ENCODE results near the gene DCST2.

DCST2 gene

DNA sequence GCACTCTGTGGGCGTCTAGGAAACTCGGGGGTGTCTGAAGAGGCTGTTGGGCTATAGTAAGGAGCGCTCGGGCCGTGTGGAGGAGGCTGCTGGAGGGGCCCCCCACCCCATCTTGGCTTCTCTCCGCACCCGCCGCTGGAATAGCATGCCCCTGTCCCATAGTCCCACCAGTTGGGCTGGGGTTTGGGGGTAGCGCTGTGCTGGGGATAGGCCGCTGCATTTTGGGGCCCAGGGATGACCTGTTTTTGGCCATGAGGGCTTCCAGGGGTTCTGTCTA is 45.6 kb upstream of the DCST2 start:
- Histone ChIP-seq H3K79me2 (ENCODE audit: insufficient read depth, low read length) (no peaks in the 10 kb centered on the region), H3K9ac (ENCODE audit: low read length) (peak overlapping the region; percentile 29), H3K27ac (ENCODE audit: low read depth, low read length) (no peak overlapping the region), H3K9me3 (ENCODE audit: insufficient read depth, low read length) (no peaks in the 10 kb centered on the region), H3K4me3 (ENCODE audit: insufficient read depth, low read length, poor library complexity, severe bottlenecking) (peak overlapping the region; percentile 44), H3K9me2 (replicated peaks; ENCODE audit: insufficient read depth, low read length) (no peaks in the 10 kb centered on the region), H3K4me2 (ENCODE audit: low read depth, low read length, poor library complexity, severe bottlenecking) (peak overlapping the region; percentile 73), H3K27me3 (ENCODE audit: low read length) (no peaks in the 10 kb centered on the region), H3F3A (ENCODE audit: insufficient read depth) (no peaks in the 10 kb centered on the region), H2AFZ (ENCODE audit: low read depth, low read length, severe bottlenecking) (no peak overlapping the region), H4K20me1 (ENCODE audit: low read depth, low read length) (no peaks in the 10 kb centered on the region), H3K36me3 (ENCODE audit: low read length) (no peaks in the 10 kb centered on the region)
- no peak for TF ChIP-seq EZH2phosphoT487 (conservative IDR thresholded peaks at IDR 0.05; ENCODE audit: low read length)
- TF ChIP-seq, protein P1, sequence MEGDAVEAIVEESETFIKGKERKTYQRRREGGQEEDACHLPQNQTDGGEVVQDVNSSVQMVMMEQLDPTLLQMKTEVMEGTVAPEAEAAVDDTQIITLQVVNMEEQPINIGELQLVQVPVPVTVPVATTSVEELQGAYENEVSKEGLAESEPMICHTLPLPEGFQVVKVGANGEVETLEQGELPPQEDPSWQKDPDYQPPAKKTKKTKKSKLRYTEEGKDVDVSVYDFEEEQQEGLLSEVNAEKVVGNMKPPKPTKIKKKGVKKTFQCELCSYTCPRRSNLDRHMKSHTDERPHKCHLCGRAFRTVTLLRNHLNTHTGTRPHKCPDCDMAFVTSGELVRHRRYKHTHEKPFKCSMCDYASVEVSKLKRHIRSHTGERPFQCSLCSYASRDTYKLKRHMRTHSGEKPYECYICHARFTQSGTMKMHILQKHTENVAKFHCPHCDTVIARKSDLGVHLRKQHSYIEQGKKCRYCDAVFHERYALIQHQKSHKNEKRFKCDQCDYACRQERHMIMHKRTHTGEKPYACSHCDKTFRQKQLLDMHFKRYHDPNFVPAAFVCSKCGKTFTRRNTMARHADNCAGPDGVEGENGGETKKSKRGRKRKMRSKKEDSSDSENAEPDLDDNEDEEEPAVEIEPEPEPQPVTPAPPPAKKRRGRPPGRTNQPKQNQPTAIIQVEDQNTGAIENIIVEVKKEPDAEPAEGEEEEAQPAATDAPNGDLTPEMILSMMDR (IDR thresholded peaks at IDR 0.05; ENCODE audit: insufficient read depth, low read length, poor library complexity, severe bottlenecking) = no peak

DNA sequence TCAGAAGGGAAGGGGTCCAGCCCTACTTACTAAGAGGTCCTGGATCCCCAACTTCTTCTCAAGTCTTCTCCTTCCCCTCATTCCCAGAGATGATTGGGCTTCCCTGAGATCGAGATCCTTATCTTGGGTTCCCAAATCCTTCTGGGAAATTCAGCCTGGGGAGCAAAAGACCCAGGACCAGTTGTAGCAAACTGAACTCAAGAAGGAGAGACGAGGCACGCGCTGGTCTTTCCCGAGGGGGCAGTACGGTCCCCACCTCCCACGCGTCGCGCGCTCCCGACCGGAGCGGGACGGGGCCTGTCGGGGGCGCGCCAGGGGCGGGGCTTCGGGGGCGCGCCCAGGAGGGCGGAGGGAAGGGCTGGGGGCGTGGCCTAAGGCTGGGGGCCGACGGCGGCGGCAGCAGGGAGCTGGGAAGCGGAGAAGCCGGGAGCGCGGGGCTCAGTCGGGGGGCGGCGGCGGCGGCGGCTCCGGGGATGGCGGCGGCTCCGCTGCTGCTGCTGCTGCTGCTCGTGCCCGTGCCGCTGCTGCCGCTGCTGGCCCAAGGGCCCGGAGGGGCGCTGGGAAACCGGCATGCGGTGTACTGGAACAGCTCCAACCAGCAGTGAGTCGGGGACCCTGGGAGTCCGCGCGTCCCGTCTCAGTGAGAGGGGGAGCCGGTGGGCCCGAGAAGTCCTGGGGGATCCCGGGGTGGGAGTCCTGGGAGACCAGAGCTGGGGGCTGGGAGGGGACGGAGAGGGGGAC is 45.1 kb upstream of the DCST2 start, which contains the start of gene EFNA3:
Gene EFNA3 (plus strand): TSS at position 369 of the 741 bp plus-strand sequence. CDS start 105 bp downstream, at position 474.
- no peaks in the 10 kb centered on the region for H3K9me2 ChIP-seq (replicated peaks; ENCODE audit: insufficient read depth, low read length)
- TF ChIP-seq EZH2phosphoT487 (conservative IDR thresholded peaks at IDR 0.05; ENCODE audit: low read length) = no peak; the same call in 1 of the 2 replicates
- TF ChIP-seq, protein P1 (IDR thresholded peaks at IDR 0.05; ENCODE audit: insufficient read depth, low read length, poor library complexity, severe bottlenecking) = no peak
- no peak within 1 kb of the TSS for H3K27ac ChIP-seq (ENCODE audit: low read depth, low read length)
- no peaks in the 10 kb centered on the region for H4K20me1 ChIP-seq (ENCODE audit: low read depth, low read length)
- peak within 1 kb of the TSS; percentile 44 for H3K4me3 ChIP-seq (ENCODE audit: insufficient read depth, low read length, poor library complexity, severe bottlenecking)
- no peaks in the 10 kb centered on the region for H3K36me3 ChIP-seq (ENCODE audit: low read length)
- H3K9ac ChIP-seq (ENCODE audit: low read length) = peak within 1 kb of the TSS; percentile 29
- no peaks in the 10 kb centered on the region for H3K79me2 ChIP-seq (ENCODE audit: insufficient read depth, low read length)
- H3F3A ChIP-seq (ENCODE audit: insufficient read depth) = no peaks in the 10 kb centered on the region
- peak within 1 kb of the TSS; percentile 73 for H3K4me2 ChIP-seq (ENCODE audit: low read depth, low read length, poor library complexity, severe bottlenecking)
- no peaks in the 10 kb centered on the region for H3K27me3 ChIP-seq (ENCODE audit: low read length)
- H2AFZ ChIP-seq (ENCODE audit: low read depth, low read length, severe bottlenecking) = no peak within 1 kb of the TSS
- no peaks in the 10 kb centered on the region for H3K9me3 ChIP-seq (ENCODE audit: insufficient read depth, low read length)

GRCh38 chr1:155077758-155078445 is 44.3 kb upstream of the DCST2 start:
- Histone ChIP-seq H3K9ac (ENCODE audit: low read length) (no peak overlapping the region), H2AFZ (ENCODE audit: low read depth, low read length, severe bottlenecking) (no peak overlapping the region), H3K79me2 (ENCODE audit: insufficient read depth, low read length) (no peaks in the 10 kb centered on the region)

More at GRCh38 chr1:155077758-155078445, 44.3 kb upstream of the DCST2 start:
- Histone ChIP-seq H3K27me3 (ENCODE audit: low read length) (no peaks in the 10 kb centered on the region), H3K36me3 (ENCODE audit: low read length) (no peaks in the 10 kb centered on the region), H3F3A (ENCODE audit: insufficient read depth) (no peaks in the 10 kb centered on the region), H3K4me3 (ENCODE audit: insufficient read depth, low read length, poor library complexity, severe bottlenecking) (no peak overlapping the region), H3K4me2 (ENCODE audit: low read depth, low read length, poor library complexity, severe bottlenecking) (no peak overlapping the region), H4K20me1 (ENCODE audit: low read depth, low read length) (no peaks in the 10 kb centered on the region), H3K9me2 (replicated peaks; ENCODE audit: insufficient read depth, low read length) (no peaks in the 10 kb centered on the region), H3K27ac (ENCODE audit: low read depth, low read length) (no peak overlapping the region), H3K9me3 (ENCODE audit: insufficient read depth, low read length) (no peaks in the 10 kb centered on the region)
- TF ChIP-seq EZH2phosphoT487 (conservative IDR thresholded peaks at IDR 0.05; ENCODE audit: low read length) = no peak
- TF ChIP-seq, protein P1 (IDR thresholded peaks at IDR 0.05; ENCODE audit: insufficient read depth, low read length, poor library complexity, severe bottlenecking) = no peak

All from SU-DHL-6 (cell line).